CD4-positive, alpha-beta T cell (primary cell): Measurements from ENCODE around the gene VPS37D. TPM values are rescaled to one million over a fixed set of nuclear protein-coding genes. Genes with fewer than 3 reads are reported as not detected.

Source experiments
- ATAC-seq: fragments of 200-7000 bp; cut with Tn5 transposase; one replicate; pipeline ENCODE4 v1.10.0; 2022; ENCODE audit warnings: mild to moderate bottlenecking; ENCODE audit not compliant: poor library complexity
- CTCF ChIA-PET: fragments of 350-600 bp; sonication (Branson Sonifier 250); formaldehyde crosslinking; loops from one replicate; lab custom pipeline; 2021; ENCODE audit warnings: antibody characterized with exemption, inconsistent platforms; lab: Charles Lee
- POLR2A ChIA-PET: fragments of 350-600 bp; sonication (Branson Sonifier 250); formaldehyde crosslinking; loops from one replicate; lab custom pipeline; 2021; ENCODE audit warnings: antibody characterized with exemption, inconsistent platforms; lab: Charles Lee
- DNase-seq, 14 experiments: peaks; one replicate each; pipeline ENCODE4 v3.0.0-alpha.2; 2013 to 2020; ENCODE audit warnings: mixed read lengths in 2 of 14
- H3K27ac ChIP-seq, 2 donors: one replicate each; pipeline versions ENCODE4 v1.5.1 to v1.7.0; 2013; ENCODE audit warnings: low read length in 2 of 2, low read depth in 1 of 2, mild to moderate bottlenecking in 1 of 2
- H3K27me3 ChIP-seq, 2 experiments: 1 replicate in 1 of 2; 2 replicates in 1 of 2; pipeline versions ENCODE4 v1.6.1 to v1.7.0; 2013; ENCODE audit warnings: low read length in 2 of 2, control low read depth in 1 of 2, mild to moderate bottlenecking in 1 of 2, moderate library complexity in 1 of 2; ENCODE audit not compliant: insufficient read depth in 2 of 2, control insufficient read depth in 1 of 2
- H3K36me3 ChIP-seq: one replicate; pipeline ENCODE4 v1.6.1; 2013; ENCODE audit warnings: low read length, control low read depth; ENCODE audit not compliant: insufficient read depth
- H3K4me1 ChIP-seq: one replicate; pipeline ENCODE4 v1.6.1; 2013; ENCODE audit warnings: low read length, control low read depth; ENCODE audit not compliant: insufficient read depth
- H3K4me3 ChIP-seq: one replicate; pipeline ENCODE4 v1.5.1; 2013; ENCODE audit warnings: mild to moderate bottlenecking, low read length, moderate library complexity
- H3K9me3 ChIP-seq, 2 experiments: 1 replicate in 1 of 2; 2 replicates in 1 of 2; pipeline versions ENCODE4 v1.6.1 to v1.7.0; 2013; ENCODE audit warnings: low read length in 2 of 2, mild to moderate bottlenecking in 2 of 2, control low read depth in 1 of 2, moderate library complexity in 1 of 2; ENCODE audit not compliant: control insufficient read depth in 1 of 2, insufficient read depth in 1 of 2
- H3K27ac Mint-ChIP-seq: one replicate; pipeline ENCODE4 v1.8.0; 2020; ENCODE audit warnings: mixed read lengths
- H3K27me3 Mint-ChIP-seq: one replicate; pipeline ENCODE4 v1.8.0; 2021; ENCODE audit warnings: mixed read lengths
- H3K36me3 Mint-ChIP-seq: one replicate; pipeline ENCODE4 v1.8.0; 2021; ENCODE audit warnings: low read depth, mixed read lengths
- H3K4me1 Mint-ChIP-seq: one replicate; pipeline ENCODE4 v1.8.0; 2021; ENCODE audit warnings: low read depth, mixed read lengths
- H3K4me3 Mint-ChIP-seq: one replicate; pipeline ENCODE4 v1.8.0; 2020; ENCODE audit warnings: mild to moderate bottlenecking, mixed read lengths
- H3K9me3 Mint-ChIP-seq: one replicate; pipeline ENCODE4 v1.8.0; 2020; ENCODE audit warnings: mixed read lengths
- intact Hi-C, 2 experiments: fragments of 100-400 bp; cut with DNase I in 1 of 2; cut with micrococcal nuclease in 1 of 2; formaldehyde crosslinking; loops; one replicate each; pipeline versions ENCODE4 v1.15.1 to v1.9.0; 2023 to 2025; cut with DNase I, micrococcal nuclease
- total RNA-seq, 174 experiments: library from RNA in 2 of 174; stranded (reverse) in 2 of 174; gene quantifications; one replicate each; pipeline ENCODE4 v1.2.3 and lab custom pipeline; 2021 to 2026
- TF ChIP-seq, protein P1 (sequence below): fragments of 200-600 bp; IDR thresholded peaks from one replicate; pipeline ENCODE4 v1.8.0; 2022; ENCODE audit warnings: antibody characterized with exemption, mild to moderate bottlenecking

Gene VPS37D
- total RNA-seq, 2 experiments from 2014 or later = 0.81 to 0.96 TPM

GRCh38 chr7:73626814-73627213 lies 40.8 kb upstream of the VPS37D start:
- H3K4me1 ChIP-seq = peaks cover 16% of the 10 kb centered on the region
- TF ChIP-seq, protein P1, sequence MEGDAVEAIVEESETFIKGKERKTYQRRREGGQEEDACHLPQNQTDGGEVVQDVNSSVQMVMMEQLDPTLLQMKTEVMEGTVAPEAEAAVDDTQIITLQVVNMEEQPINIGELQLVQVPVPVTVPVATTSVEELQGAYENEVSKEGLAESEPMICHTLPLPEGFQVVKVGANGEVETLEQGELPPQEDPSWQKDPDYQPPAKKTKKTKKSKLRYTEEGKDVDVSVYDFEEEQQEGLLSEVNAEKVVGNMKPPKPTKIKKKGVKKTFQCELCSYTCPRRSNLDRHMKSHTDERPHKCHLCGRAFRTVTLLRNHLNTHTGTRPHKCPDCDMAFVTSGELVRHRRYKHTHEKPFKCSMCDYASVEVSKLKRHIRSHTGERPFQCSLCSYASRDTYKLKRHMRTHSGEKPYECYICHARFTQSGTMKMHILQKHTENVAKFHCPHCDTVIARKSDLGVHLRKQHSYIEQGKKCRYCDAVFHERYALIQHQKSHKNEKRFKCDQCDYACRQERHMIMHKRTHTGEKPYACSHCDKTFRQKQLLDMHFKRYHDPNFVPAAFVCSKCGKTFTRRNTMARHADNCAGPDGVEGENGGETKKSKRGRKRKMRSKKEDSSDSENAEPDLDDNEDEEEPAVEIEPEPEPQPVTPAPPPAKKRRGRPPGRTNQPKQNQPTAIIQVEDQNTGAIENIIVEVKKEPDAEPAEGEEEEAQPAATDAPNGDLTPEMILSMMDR = no peak
- Mint-ChIP-seq H3K9me3 (no peaks in the 10 kb centered on the region), H3K27ac (no peak overlapping the region), H3K36me3 (no peaks in the 10 kb centered on the region), H3K4me3 (no peak overlapping the region), H3K4me1 (peaks cover 13% of the 10 kb centered on the region), H3K27me3 (peaks cover 76% of the 10 kb centered on the region)
- no peaks in the 10 kb centered on the region for H3K36me3 ChIP-seq
- no peak overlapping the region for H3K27ac ChIP-seq
- ATAC-seq (no peak), DNase-seq (no peak)
- intact Hi-C loops = no loop called here
- peaks cover 0 to 13% of the 10 kb centered on the region in 2 experiments for H3K9me3 ChIP-seq
- H3K27me3 ChIP-seq = peaks cover 42 to 50% of the 10 kb centered on the region in 2 experiments
- CTCF ChIA-PET = interaction anchor here (1.4 kb wide), 1 partner anchor 20 kb away, joined by 4 read pairs; no protein-coding TSS in a partner anchor
- POLR2A ChIA-PET = no interaction called here
- no peak overlapping the region for H3K4me3 ChIP-seq

DNA sequence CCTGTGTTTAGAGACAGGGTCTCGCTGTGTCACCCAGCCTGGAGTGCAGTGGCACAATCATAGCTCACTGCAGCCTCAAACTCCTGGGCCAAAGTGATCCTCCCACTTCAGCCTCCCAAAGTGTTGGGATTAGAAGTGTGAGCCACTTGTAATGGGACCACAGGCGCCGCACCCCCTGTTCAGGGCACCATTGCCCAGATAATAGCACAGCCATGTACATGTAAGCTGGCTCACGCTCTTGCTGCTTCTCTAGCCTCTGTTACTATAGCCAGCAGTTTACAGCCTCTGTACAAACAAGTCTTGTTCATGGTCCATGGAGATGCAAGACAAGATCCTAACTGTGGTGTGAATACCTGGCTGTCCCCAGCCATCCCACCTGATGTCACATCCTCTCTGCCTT lies 39.1 kb upstream of the VPS37D start:
- intact Hi-C loops = no loop called here
- ATAC-seq = no peak
- Mint-ChIP-seq H3K36me3 (no peaks in the 10 kb centered on the region), H3K27me3 (peaks cover 72% of the 10 kb centered on the region), H3K4me1 (peaks cover 2% of the 10 kb centered on the region), H3K9me3 (no peaks in the 10 kb centered on the region), H3K4me3 (no peak overlapping the region), H3K27ac (no peak overlapping the region)
- POLR2A ChIA-PET = no interaction called here
- CTCF ChIA-PET = interaction anchor here (1.2 to 1.6 kb wide), 3 partner anchors 22 to 106 kb away, joined by 4 to 14 read pairs (median 7); no protein-coding TSS in a partner anchor
- H3K27me3 ChIP-seq = peaks cover 36 to 38% of the 10 kb centered on the region in 2 experiments
- no peak for DNase-seq
- no peak overlapping the region for H3K4me3 ChIP-seq
- TF ChIP-seq, protein P1 = no peak
- H3K4me1 ChIP-seq = peaks cover 8% of the 10 kb centered on the region
- H3K36me3 ChIP-seq = no peaks in the 10 kb centered on the region
- no peak overlapping the region for H3K27ac ChIP-seq
- H3K9me3 ChIP-seq = peaks cover 0 to 7% of the 10 kb centered on the region in 2 experiments

DNA sequence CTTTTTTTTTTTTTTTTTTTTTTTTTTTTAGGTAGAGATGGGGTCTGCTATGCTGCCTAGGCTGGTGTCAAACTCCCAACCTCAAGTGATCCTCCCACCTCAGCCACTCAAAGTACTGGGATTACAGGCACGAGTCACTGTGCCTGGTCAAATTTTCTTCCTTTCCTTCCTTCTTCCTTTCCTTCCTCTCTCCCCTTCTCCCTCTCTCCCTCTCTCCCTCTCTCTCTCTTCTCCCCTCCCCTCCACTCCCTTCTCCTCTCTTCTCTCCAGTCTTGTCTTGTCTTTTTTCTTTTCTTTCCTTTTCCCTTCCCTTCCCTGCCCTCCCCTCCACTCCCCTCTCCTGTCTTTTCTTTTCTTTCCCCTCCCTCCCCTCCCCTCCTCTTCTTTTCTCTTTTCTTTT lies 36.1 kb upstream of the VPS37D start:
- CTCF ChIA-PET = no interaction called here
- Mint-ChIP-seq H3K9me3 (no peaks in the 10 kb centered on the region), H3K27me3 (peaks cover 72% of the 10 kb centered on the region), H3K36me3 (no peaks in the 10 kb centered on the region), H3K27ac (no peak overlapping the region), H3K4me3 (no peak overlapping the region), H3K4me1 (no peaks in the 10 kb centered on the region)
- no peaks in the 10 kb centered on the region for H3K4me1 ChIP-seq
- H3K27ac ChIP-seq = no peak overlapping the region
- intact Hi-C loops = no loop called here
- no peak for ATAC-seq
- no peak for DNase-seq
- POLR2A ChIA-PET = no interaction called here
- no peak overlapping the region for H3K4me3 ChIP-seq
- TF ChIP-seq, protein P1 = no peak
- peaks cover 23 to 26% of the 10 kb centered on the region in 2 experiments for H3K27me3 ChIP-seq
- no peaks in the 10 kb centered on the region for H3K36me3 ChIP-seq
- H3K9me3 ChIP-seq = no peaks in the 10 kb centered on the region
